GM10847 (cell line): ENCODE data around the gene DYNLT4.

ENCODE experiments used
- POLR2A ChIP-seq: IDR thresholded peaks from 2 replicates; pipeline ENCODE4 v1.6.1; 2011; ENCODE audit not compliant: insufficient read length; ENCODE audit errors: extremely low read depth

DYNLT4 gene

DNA sequence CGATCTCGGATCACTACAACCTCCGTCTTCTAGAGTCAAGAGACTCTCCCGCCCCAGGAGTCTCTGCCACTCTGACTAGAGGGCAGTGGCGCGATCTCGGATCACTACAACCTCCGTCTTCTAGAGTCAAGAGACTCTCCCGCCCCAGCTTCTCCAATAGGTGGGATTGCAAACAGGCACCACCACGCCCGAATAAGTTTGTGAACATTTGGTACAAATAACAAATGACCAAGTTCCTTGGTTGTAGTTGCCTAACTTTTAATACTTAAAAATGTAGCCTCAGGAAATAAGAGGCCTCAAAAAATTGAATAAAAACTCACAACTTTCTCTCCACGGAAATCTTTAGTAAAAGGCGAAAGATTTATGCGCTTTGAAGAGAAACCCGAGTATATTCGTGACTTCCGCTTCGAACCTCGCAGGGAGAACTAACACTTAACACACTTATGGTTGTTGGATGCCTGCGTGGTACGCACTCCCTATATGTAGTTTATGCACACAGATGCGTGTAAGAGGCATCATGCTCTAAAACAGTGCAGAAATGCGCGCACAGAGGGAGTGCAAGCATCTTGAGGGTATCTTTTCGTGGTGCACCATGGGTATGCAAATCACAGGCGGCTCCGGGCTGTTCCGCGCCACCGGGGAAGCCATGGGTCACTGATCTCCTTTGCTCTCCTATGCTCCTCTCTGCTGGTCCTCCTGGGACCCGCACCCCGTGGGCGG lies 12.6 kb upstream of the DYNLT4 start:
- TF ChIP-seq POLR2A: peak; percentile 96

DNA sequence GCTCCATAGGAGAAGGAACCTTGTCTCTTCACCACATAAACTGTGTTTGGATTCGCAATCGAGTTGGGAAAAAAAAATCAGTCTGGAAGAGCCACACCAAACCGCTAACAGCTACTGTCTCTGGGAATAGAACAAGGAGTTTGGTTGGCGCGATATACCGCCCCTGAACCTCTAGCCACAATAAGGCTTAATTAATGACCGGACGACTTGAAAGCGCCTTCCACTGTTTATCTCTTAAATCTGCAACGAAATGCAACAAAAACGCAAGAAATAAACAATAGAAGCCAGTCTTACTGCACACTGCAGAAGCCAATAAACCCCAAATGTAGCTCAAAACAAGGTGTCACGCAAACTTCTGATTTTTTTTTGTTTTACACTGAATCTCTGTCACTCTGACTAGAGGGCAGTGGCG lies 12.1 kb upstream of the DYNLT4 start:
- TF ChIP-seq POLR2A: no peak

DNA sequence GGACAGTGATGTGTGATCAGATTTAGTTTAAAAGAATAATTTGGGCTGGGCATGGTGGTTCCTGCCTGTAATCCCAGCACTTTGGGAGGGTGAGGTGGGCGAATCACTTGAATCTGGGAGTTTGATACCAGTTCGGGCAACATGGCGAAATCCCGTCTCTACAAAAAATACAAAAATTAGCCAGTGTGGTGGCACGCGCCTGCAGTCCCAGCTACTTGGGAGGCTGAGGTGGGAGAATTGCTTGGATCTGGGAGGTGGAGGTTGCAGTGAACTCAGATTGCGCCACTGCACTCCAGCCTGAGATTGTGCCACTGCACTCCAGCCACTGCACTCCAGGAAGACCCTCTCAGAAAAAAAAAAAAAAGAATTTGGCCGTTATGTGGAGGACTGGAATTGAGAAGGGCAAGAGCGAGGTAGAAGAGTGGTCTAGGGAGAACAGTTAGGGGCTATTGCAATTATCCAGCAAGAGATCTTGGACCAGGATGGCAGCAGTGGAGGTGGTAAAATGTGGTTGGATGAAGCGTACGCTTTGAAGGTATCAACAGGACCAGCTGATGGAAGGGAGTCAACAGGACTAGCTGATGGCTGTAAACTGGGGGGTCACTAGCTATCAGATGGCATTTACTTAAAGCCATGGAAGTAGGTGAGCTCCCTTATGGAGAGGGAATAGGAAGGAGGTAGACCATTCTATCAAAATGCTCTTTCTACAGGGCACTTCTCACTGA lies 10.8 kb upstream of the DYNLT4 start:
- TF ChIP-seq POLR2A: no peak

DNA sequence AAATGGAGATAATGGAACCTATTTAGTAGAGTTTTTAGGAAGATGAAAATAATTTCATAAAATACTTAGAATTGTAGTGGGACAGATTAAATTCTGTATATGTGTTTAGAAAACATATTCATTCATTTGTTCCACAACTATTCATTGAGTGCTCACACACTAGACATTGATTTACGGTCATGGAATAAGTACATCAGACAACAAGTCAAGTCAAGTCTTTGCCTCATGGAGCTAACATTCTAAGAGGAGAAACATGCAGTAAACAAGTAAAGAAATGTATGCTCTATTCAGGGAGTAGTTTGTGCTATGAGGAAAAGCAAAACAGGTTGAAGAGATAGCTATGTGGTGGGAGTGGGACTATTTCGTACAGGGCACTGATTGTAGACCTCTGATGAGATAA lies 10.2 kb upstream of the DYNLT4 start:
- TF ChIP-seq POLR2A: no peak

DNA sequence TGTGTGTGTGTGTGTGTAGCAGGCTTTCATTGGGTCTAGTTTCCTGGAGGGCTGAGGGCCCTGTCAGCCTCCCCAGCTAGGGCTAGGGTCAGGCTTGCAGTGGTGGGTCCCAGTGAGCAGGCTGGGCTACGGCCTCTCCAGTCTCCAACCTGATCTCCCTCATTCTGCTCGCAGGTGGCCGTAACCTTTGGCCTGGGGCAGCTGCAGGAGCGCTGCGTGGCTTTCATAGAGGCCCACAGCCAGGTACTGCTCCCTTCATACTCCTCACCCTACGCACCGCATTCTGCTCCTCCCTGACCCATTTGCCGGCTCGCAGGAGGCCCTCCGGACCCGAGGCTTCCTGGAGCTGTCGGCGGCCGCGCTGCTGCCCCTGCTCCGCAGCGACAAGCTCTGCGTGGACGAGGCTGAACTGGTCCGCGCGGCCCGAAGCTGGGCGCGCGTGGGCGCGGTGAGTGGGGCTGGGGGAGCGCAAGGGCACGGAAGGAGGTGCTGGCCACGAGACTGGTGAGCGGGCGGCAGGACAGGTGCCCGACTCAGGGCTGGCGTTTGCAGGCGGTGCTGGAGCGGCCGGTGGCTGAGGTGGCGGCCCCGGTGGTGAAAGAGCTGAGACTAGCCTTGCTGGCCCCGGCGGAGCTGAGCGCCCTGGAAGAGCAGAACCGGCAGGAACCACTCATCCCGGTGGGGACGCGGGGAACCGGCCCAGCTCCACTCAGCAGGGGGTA lies 5.8 kb upstream of the DYNLT4 start:
- TF ChIP-seq POLR2A: no peak

DNA sequence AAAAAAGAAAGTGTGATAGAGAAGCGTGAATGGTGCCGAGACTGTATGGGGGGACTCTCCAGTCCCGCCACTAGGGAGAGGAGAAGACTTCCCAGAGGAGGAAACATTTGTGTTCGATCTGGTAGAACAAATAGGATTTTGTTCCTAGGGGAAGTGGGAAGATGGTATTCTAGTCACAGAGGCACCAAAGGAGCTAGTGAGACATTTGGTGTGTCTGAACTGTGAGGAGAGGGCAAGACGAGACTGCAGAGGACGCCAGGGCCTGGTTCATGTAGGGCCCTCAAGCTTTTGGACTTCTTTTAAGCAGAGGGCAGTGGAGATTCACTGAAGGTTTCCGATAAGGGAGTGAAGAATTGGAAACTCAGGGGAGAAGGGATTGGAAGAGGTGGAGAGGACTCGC lies 4.1 kb upstream of the DYNLT4 start:
- TF ChIP-seq POLR2A: no peak

DNA sequence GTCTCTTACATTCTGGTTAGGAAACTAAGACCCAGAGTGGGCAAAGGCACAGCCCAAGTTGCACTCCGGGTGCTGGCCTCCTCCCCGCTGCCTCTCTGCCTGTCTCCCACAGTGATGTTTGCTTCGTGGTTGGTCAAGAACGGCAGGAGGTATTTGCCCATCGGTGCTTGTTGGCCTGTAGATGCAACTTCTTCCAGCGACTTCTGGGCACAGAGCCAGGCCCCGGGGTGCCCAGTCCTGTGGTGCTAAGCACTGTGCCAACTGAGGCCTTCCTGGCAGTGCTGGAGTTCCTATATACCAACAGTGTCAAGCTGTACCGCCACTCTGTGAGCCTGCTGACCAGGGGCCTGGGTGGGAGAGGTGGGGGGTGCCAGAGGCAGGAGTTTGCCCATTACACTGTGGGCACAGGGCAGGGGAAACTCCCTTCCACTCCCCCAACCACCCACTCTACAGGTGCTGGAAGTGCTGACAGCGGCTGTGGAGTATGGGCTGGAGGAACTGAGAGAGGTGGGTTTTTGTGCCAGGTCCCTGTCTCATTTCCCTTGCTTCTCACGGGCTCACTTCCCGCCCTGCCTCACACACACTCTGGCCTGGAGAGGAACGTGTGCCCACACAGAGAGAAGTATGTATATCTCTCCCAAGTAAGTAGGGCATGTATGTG lies 3.1 kb upstream of the DYNLT4 start:
- no peak for TF ChIP-seq POLR2A

DNA sequence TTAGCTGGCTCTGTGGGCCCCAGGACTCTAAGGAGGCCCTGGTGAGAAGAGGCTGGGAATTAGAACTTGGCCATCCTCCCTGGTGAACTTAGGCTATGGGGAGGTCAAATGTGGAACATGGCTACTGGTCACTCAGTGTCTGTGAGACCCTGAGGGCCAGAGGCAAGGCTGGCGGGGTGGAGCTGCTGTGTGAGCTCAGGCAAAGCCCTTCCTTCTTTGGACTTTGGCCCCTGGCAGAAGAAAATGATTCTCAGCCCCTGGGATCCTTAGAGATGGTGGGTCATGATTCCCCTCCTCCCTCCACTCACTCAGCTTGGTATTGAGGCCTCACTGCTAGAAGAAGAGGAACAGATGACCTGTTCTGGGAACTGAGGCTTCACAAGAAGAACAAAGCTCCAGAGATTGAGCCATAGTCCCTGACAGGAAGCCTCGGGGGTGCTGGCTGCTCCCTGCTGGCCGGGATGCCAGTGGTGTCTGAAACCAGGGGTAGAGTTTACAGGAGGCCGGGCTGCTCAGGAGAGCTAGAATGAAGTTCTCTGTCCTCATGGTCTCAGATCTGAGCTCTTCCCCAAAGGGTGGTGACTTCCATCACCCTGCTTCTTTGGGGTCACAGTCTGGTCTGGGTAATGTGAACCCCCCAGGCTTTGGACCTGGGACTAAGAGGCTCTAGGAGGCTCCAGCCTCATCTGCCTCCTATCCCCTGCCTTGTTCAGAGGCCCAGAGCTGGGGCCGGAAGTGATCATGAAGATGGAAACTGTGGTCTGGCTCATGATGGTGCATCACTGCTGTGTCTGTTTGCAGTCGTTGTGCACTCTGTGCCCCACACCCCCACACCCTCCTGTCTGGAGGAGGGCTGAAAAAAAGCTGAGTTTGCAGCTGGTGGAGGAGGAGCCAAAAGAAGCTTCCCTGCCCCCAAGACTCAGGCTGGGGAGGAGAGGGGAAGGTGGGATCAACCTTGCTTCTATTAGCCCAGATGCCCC lies 2.1 kb upstream of the DYNLT4 start:
- TF ChIP-seq POLR2A: peak; percentile 34

DNA sequence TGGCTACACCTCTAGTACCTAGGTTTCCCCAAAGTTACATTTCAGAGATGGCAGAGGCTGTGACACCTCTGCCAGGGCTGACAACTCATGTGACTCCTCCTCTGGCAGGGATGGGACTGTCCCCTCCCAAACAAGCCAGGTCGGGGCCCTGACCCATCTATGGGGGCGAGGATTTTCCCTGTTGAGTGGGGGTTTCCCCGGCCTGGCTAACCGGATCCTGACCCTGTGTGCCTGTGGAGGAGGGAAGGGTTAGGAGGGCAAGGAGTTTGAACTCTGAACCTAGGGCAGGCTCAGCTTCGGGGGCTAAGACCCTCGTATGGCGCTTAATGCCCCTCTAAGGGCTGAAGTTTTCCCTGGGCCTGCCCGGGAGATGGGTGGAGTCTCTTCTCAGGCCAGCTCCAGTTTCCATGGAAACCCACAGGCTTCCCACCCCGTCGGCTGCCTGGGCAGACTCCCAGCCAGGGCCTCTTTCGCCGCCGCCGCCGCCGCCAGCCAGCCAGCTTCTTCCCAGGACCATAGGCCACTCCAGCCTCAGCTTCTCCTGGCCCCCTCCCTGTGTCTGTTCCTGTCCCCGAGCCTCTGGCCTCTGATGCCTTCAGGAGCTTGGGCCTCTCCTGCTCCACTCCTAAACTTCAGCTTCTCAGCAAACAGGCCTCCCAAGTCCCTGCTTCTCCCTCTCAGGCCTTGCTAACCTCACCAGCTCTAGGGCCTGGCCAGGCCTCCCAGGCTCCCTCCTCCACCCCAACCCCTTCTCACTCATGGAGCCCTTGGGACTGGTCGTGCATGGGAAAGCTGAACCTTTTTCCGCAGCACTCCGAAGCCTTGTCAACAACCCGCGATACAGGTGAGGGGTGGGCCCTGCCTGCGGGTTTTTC lies 1.1 kb upstream of the DYNLT4 start, which contains the start of gene BTBD19:
Gene BTBD19, plus strand, starts transcription at position 461 of the 875 bp plus-strand sequence. Its CDS starts 298 bp downstream, at position 759.
- no peak for TF ChIP-seq POLR2A

DNA sequence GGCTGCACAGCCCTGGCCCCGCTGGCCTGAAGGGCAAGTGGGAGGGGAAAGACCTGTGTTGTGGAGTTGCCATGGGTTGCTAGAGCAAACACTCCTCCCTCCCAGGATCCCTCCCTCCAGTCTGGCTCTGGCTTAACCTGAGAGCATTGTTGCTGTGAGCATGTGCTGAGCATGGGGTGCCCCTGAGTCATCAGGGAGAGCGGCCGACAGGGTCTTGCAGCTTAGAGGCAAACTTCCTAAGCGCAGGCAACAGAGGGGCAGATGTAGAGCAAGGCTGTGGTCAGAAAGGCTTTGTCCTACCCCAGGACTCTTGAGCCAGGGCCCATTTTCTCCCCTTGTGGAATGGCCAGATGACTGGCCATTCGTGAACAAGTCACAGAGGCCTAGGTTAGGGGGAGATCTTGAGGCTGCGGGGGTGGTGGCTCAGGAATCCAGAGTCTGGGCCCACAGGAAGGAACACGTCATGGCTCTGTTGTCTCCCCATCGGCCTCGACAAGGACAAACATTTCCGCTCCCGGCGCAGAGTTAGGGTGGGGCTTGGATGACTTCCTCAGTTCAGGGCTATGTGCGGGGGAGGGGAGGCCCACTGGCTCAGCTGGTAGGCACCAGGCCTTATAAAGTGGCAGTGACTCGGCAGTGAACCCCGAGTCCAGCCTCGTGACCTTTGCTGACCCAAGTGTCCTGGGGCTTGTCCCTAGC lies 362 bp upstream of the DYNLT4 start:
- no peak for TF ChIP-seq POLR2A

DNA sequence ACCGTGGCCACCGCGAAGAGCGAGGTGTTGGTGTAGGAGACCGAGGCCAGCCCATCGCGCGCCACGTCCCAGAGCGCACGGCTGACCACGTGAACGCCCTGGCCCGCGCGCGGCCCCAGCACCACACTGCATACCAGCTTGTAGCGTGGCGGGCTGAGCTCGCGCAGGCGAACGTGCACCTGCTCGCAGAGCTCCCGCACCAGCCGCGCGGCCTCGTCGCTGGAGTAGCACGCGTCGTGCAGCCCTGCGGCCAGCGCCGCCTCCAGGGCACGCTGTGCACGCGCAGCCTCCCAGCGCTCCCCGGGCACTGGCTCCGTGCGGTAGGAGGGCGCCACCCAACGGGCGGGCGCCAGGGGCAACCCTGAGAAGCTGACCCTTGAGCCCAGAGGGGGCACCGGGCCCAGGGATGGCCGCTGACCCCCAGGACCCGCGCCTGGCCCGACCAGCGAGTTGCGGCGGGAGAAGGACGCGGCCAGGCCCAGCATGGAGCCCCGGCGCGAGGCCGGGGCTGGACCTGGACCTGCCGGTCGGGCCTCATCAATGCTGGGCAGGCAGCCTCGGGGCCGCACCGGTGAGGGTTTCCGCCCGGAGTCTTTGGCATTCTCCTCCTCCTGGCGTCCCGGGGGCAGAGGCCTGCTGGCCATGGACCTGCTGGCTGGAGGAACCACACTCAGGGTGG lies 987 bp downstream of the DYNLT4 start:
- TF ChIP-seq POLR2A: no peak
